ENCODE measurements around the gene CLTA.

DNA sequence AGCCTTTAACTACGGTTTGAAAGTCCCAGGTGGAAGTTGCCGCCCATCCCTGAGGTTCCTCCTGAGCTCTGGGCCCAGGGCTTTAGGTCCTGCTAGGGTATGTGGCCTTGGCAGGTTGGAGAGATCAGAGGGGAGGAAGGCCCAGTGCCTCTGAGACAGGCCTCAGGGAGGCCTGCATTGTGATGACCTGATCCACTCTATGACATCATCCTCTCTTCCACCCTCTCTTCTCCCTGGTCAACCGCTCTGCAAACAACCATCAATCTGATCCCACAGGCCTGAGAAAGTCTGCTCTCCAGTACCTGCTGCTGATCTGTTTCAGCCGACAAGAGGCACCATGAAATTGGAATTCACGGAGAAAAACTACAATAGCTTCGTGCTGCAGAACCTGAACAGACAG, 21.6 kb upstream of the CLTA start, which contains the start of gene CCIN:
- TF ChIP-seq, protein P1, sequence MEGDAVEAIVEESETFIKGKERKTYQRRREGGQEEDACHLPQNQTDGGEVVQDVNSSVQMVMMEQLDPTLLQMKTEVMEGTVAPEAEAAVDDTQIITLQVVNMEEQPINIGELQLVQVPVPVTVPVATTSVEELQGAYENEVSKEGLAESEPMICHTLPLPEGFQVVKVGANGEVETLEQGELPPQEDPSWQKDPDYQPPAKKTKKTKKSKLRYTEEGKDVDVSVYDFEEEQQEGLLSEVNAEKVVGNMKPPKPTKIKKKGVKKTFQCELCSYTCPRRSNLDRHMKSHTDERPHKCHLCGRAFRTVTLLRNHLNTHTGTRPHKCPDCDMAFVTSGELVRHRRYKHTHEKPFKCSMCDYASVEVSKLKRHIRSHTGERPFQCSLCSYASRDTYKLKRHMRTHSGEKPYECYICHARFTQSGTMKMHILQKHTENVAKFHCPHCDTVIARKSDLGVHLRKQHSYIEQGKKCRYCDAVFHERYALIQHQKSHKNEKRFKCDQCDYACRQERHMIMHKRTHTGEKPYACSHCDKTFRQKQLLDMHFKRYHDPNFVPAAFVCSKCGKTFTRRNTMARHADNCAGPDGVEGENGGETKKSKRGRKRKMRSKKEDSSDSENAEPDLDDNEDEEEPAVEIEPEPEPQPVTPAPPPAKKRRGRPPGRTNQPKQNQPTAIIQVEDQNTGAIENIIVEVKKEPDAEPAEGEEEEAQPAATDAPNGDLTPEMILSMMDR (IDR thresholded peaks at IDR 0.05): no peak
- no peak for TF ChIP-seq EP300 (IDR thresholded peaks at IDR 0.05)
- TF ChIP-seq POLR2A (IDR thresholded peaks at IDR 0.05): no peak

Measured in ovary (tissue), 3 donors.